GM12878 (cell line): ENCODE measurements around the gene NEAT1. TPM values are rescaled to one million over a fixed set of nuclear protein-coding genes. Genes with fewer than 3 reads are reported as not detected.
A peak's percentile ranks its signal among the peaks of the same experiment; 100 is the strongest.

ENCODE experiments used
- CHD1 ChIP-seq: IDR thresholded peaks from 2 replicates; pipeline ENCODE4 v1.6.1; 2012; ENCODE audit warnings: low read depth, low read length, improper control_type of control experiment
- FOXM1 ChIP-seq: IDR thresholded peaks from 2 replicates; pipeline ENCODE4 v1.6.1; 2012; ENCODE audit warnings: low read depth, mild to moderate bottlenecking, inconsistent platforms, low read length, moderate library complexity
- HCFC1 ChIP-seq: fragments of 150-350 bp; IDR thresholded peaks from 2 replicates; pipeline ENCODE4 v1.6.1; 2014; ENCODE audit warnings: low read length
- JUNB ChIP-seq: IDR thresholded peaks from 2 replicates; pipeline ENCODE4 v1.6.1; 2016; ENCODE audit warnings: antibody characterized with exemption, mild to moderate bottlenecking
- KDM1A ChIP-seq: fragments of 200-600 bp; sonication (generic); IDR thresholded peaks from 2 replicates; pipeline ENCODE4 v1.6.1; 2016; ENCODE audit warnings: borderline replicate concordance
- KLF5 ChIP-seq: fragments of 450-650 bp; IDR thresholded peaks from 2 replicates; pipeline ENCODE4 v1.6.1; 2014; ENCODE audit warnings: mild to moderate bottlenecking; ENCODE audit not compliant: partially characterized antibody
- MEF2B ChIP-seq: fragments of 450-650 bp; IDR thresholded peaks from 2 replicates; pipeline ENCODE4 v1.6.1; 2018; ENCODE audit warnings: mild to moderate bottlenecking, moderate library complexity; ENCODE audit not compliant: partially characterized antibody, poor library complexity, severe bottlenecking
- MTA2 ChIP-seq: fragments of 450-650 bp; IDR thresholded peaks from 2 replicates; pipeline ENCODE4 v1.6.1; 2016; ENCODE audit warnings: low read depth, mild to moderate bottlenecking, moderate library complexity
- MYC ChIP-seq: IDR thresholded peaks from 2 replicates; pipeline ENCODE4 v1.6.1; 2011; ENCODE audit warnings: mild to moderate bottlenecking, low read length, moderate library complexity, inconsistent platforms; ENCODE audit not compliant: insufficient read depth, insufficient replicate concordance, insufficient read length, severe bottlenecking
- NFIC ChIP-seq: IDR thresholded peaks from 2 replicates; pipeline ENCODE4 v1.6.1; 2012; ENCODE audit warnings: low read depth, mild to moderate bottlenecking, inconsistent platforms, low read length, moderate library complexity
- POLR2AphosphoS2 ChIP-seq: IDR thresholded peaks from 2 replicates; pipeline ENCODE4 v1.6.1; 2011; ENCODE audit warnings: low read depth, mild to moderate bottlenecking, low read length, improper control_type of control experiment, moderate library complexity
- RAD51 ChIP-seq: fragments of 450-650 bp; IDR thresholded peaks from 2 replicates; pipeline ENCODE4 v1.6.1; 2016; ENCODE audit warnings: moderate library complexity, mild to moderate bottlenecking, inconsistent platforms
- ZNF24 ChIP-seq: fragments of 450-650 bp; IDR thresholded peaks from 2 replicates; pipeline ENCODE4 v1.6.1; 2017; ENCODE audit warnings: antibody characterized with exemption, mild to moderate bottlenecking
- polyA plus RNA-seq, 11 experiments: library from polyadenylated mRNA; depleted of rRNA in 4 of 11; unstranded in 6 of 11; stranded (reverse) in 5 of 11; fragments of >200 nt; fragmentation: Nextera tagmentation in 4 of 11; fragmentation: Illumina TruSeq in 1 of 11; extraction: Ambion mirVana in 4 of 11; extraction: Trizol in 1 of 11; gene quantifications; 1 replicate in 1 of 11; 2 replicates in 10 of 11; pipeline versions ENCODE4 v1.2.1 to v1.2.3, GENCODE V29; 2011 to 2016; ENCODE audit warnings: inconsistent platforms in 2 of 11, missing spikeins in 2 of 11, low read depth in 1 of 11
- total RNA-seq, 4 experiments: library from RNA; depleted of rRNA in 3 of 4; stranded (reverse); fragments of >200 nt in 3 of 4; fragmentation: Illumina TruSeq in 1 of 4; extraction: Trizol in 1 of 4; gene quantifications; 2 replicates each; pipeline versions ENCODE4 v1.2.1 to v1.2.3, GENCODE V29; 2013 to 2021
- TF ChIP-seq, protein P1 (sequence below): IDR thresholded peaks from 2 replicates; pipeline ENCODE4 v1.6.1; 2012; ENCODE audit warnings: mild to moderate bottlenecking, low read depth, low read length
- TF ChIP-seq, protein P2 (sequence below): fragments of 450-650 bp; formaldehyde crosslinking; IDR thresholded peaks from 2 replicates; pipeline ENCODE4 v1.5.0; 2022; ENCODE audit warnings: mild to moderate bottlenecking, missing genetic modification characterization
- TF ChIP-seq, protein P3 (sequence below): IDR thresholded peaks from 2 replicates; pipeline ENCODE4 v1.6.1; 2012; ENCODE audit warnings: improper control_type of control experiment, low read depth, low read length; ENCODE audit not compliant: insufficient replicate concordance
- TF ChIP-seq, protein P4 (sequence below): IDR thresholded peaks from 2 replicates; pipeline ENCODE4 v1.6.1; 2011; ENCODE audit warnings: low read depth, low read length, improper control_type of control experiment, borderline replicate concordance

Gene NEAT1
- total and polyA plus RNA-seq, 10 of the 15 experiments (the other 5 are each of a cell fraction or from before 2014, with no cell fraction given): 13.6 to 328 (median 69.4) TPM

- TF ChIP-seq, protein P1, sequence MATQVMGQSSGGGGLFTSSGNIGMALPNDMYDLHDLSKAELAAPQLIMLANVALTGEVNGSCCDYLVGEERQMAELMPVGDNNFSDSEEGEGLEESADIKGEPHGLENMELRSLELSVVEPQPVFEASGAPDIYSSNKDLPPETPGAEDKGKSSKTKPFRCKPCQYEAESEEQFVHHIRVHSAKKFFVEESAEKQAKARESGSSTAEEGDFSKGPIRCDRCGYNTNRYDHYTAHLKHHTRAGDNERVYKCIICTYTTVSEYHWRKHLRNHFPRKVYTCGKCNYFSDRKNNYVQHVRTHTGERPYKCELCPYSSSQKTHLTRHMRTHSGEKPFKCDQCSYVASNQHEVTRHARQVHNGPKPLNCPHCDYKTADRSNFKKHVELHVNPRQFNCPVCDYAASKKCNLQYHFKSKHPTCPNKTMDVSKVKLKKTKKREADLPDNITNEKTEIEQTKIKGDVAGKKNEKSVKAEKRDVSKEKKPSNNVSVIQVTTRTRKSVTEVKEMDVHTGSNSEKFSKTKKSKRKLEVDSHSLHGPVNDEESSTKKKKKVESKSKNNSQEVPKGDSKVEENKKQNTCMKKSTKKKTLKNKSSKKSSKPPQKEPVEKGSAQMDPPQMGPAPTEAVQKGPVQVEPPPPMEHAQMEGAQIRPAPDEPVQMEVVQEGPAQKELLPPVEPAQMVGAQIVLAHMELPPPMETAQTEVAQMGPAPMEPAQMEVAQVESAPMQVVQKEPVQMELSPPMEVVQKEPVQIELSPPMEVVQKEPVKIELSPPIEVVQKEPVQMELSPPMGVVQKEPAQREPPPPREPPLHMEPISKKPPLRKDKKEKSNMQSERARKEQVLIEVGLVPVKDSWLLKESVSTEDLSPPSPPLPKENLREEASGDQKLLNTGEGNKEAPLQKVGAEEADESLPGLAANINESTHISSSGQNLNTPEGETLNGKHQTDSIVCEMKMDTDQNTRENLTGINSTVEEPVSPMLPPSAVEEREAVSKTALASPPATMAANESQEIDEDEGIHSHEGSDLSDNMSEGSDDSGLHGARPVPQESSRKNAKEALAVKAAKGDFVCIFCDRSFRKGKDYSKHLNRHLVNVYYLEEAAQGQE: no peak
- TF ChIP-seq, protein P2, sequence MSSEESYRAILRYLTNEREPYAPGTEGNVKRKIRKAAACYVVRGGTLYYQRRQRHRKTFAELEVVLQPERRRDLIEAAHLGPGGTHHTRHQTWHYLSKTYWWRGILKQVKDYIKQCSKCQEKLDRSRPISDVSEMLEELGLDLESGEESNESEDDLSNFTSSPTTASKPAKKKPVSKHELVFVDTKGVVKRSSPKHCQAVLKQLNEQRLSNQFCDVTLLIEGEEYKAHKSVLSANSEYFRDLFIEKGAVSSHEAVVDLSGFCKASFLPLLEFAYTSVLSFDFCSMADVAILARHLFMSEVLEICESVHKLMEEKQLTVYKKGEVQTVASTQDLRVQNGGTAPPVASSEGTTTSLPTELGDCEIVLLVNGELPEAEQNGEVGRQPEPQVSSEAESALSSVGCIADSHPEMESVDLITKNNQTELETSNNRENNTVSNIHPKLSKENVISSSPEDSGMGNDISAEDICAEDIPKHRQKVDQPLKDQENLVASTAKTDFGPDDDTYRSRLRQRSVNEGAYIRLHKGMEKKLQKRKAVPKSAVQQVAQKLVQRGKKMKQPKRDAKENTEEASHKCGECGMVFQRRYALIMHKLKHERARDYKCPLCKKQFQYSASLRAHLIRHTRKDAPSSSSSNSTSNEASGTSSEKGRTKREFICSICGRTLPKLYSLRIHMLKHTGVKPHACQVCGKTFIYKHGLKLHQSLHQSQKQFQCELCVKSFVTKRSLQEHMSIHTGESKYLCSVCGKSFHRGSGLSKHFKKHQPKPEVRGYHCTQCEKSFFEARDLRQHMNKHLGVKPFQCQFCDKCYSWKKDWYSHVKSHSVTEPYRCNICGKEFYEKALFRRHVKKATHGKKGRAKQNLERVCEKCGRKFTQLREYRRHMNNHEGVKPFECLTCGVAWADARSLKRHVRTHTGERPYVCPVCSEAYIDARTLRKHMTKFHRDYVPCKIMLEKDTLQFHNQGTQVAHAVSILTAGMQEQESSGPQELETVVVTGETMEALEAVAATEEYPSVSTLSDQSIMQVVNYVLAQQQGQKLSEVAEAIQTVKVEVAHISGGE (CRISPR knock-in tag): no peak
- no peak for TF ChIP-seq HCFC1
- TF ChIP-seq NFIC: no peak
- peak; percentile 33 for TF ChIP-seq RAD51
- TF ChIP-seq, protein P3, sequence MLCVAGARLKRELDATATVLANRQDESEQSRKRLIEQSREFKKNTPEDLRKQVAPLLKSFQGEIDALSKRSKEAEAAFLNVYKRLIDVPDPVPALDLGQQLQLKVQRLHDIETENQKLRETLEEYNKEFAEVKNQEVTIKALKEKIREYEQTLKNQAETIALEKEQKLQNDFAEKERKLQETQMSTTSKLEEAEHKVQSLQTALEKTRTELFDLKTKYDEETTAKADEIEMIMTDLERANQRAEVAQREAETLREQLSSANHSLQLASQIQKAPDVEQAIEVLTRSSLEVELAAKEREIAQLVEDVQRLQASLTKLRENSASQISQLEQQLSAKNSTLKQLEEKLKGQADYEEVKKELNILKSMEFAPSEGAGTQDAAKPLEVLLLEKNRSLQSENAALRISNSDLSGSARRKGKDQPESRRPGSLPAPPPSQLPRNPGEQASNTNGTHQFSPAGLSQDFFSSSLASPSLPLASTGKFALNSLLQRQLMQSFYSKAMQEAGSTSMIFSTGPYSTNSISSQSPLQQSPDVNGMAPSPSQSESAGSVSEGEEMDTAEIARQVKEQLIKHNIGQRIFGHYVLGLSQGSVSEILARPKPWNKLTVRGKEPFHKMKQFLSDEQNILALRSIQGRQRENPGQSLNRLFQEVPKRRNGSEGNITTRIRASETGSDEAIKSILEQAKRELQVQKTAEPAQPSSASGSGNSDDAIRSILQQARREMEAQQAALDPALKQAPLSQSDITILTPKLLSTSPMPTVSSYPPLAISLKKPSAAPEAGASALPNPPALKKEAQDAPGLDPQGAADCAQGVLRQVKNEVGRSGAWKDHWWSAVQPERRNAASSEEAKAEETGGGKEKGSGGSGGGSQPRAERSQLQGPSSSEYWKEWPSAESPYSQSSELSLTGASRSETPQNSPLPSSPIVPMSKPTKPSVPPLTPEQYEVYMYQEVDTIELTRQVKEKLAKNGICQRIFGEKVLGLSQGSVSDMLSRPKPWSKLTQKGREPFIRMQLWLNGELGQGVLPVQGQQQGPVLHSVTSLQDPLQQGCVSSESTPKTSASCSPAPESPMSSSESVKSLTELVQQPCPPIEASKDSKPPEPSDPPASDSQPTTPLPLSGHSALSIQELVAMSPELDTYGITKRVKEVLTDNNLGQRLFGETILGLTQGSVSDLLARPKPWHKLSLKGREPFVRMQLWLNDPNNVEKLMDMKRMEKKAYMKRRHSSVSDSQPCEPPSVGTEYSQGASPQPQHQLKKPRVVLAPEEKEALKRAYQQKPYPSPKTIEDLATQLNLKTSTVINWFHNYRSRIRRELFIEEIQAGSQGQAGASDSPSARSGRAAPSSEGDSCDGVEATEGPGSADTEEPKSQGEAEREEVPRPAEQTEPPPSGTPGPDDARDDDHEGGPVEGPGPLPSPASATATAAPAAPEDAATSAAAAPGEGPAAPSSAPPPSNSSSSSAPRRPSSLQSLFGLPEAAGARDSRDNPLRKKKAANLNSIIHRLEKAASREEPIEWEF: no peak
- no peak for TF ChIP-seq FOXM1
- TF ChIP-seq POLR2AphosphoS2: no peak
- no peak for TF ChIP-seq KLF5
- TF ChIP-seq CHD1: no peak
- TF ChIP-seq, protein P4, sequence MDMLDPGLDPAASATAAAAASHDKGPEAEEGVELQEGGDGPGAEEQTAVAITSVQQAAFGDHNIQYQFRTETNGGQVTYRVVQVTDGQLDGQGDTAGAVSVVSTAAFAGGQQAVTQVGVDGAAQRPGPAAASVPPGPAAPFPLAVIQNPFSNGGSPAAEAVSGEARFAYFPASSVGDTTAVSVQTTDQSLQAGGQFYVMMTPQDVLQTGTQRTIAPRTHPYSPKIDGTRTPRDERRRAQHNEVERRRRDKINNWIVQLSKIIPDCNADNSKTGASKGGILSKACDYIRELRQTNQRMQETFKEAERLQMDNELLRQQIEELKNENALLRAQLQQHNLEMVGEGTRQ: no peak; the same call in 1 of the 2 replicates
- TF ChIP-seq ZNF24: no peak
- no peak for TF ChIP-seq JUNB
- no peak for TF ChIP-seq MTA2
- TF ChIP-seq MEF2B: peak; percentile 84
- no peak for TF ChIP-seq MYC
- TF ChIP-seq KDM1A: no peak
Measured at GRCh38 chr11:65468874-65469333, 46.3 kb downstream of the NEAT1 start (continued).
